SU-DHL-6 (cell line): Measurements from ENCODE around the gene PICALM.

Source experiments
- EZH2phosphoT487 ChIP-seq: fragments of 200-600 bp; sonication (generic), shearing (Covaris generic); conservative IDR thresholded peaks from 2 replicates; pipeline ENCODE4 v1.6.1; 2018; ENCODE audit warnings: mild to moderate bottlenecking, antibody characterized with exemption, low read length, moderate library complexity, mixed read lengths
- TF ChIP-seq, protein P1 (sequence below): fragments of 200-600 bp; sonication (generic); IDR thresholded peaks from one replicate; pipeline ENCODE4 v1.5.1; 2017; ENCODE audit warnings: antibody characterized with exemption, mild to moderate bottlenecking, low read length, moderate library complexity; ENCODE audit not compliant: insufficient read depth, poor library complexity, severe bottlenecking

DNA sequence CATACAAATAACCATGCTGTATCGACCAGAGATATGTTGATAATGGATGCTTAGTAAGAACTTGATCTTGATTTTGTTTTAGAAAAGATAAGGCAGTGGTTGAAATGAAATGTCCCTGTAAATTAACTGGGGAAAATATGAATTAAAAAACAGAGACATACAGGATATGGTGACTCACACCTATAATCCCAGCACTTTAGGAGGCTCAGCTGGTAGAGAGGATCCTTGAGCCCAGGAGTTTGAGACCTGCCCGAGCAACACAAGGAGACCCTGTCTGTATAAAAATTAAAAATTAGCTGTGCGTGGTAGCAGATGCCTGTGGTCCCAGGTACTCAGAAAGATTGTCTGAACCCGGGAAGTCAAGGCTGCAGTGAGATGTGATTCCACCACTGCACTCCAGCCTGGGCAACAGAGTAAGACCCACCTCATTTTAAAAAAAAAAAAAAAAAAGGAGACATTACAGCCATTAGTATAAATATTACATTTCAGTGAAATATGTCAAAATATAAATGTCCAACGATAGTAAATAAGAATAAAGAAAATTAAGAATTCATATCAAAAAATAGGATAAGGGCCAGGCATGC lies 4.6 kb downstream of the PICALM start:
- TF ChIP-seq, protein P1, sequence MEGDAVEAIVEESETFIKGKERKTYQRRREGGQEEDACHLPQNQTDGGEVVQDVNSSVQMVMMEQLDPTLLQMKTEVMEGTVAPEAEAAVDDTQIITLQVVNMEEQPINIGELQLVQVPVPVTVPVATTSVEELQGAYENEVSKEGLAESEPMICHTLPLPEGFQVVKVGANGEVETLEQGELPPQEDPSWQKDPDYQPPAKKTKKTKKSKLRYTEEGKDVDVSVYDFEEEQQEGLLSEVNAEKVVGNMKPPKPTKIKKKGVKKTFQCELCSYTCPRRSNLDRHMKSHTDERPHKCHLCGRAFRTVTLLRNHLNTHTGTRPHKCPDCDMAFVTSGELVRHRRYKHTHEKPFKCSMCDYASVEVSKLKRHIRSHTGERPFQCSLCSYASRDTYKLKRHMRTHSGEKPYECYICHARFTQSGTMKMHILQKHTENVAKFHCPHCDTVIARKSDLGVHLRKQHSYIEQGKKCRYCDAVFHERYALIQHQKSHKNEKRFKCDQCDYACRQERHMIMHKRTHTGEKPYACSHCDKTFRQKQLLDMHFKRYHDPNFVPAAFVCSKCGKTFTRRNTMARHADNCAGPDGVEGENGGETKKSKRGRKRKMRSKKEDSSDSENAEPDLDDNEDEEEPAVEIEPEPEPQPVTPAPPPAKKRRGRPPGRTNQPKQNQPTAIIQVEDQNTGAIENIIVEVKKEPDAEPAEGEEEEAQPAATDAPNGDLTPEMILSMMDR, result no peak
- TF ChIP-seq EZH2phosphoT487, result no peak
